Measurements from ENCODE around the gene LRFN3.
"Not testable (repeated sequence)": the region's sequence is repeated elsewhere in the genome, so short reads cannot be mapped to it uniquely, and the experiment has no call there.

Gene LRFN3

GRCh38 chr19:35910355-35910754, 25.8 kb upstream of the LRFN3 start:
- not testable (repeated sequence) for ATAC-seq (replicated peaks; ENCODE audit: extremely low read depth, poor library complexity, severe bottlenecking); H3K36me3 Mint-ChIP-seq (ENCODE audit: insufficient read depth)

DNA sequence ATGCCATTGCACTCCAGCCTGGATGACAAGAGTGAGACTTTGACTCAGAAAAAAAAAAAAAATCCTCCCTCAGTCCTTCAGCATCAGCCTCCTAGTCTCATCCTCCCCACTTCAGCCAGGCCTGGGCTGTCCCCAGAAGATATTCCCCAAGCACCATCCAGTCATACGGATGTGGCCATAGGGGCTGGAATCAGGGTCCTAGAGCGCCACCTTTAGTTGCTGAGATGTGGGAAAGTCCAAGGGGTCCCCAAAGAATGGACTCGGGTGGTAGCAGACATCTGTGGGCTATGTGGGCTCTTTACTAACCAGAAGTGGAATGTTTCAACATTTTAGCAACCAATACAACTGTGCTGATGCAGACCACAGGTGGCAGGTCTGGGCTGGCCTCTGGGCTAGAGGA, 25.0 kb upstream of the LRFN3 start:
- Mint-ChIP-seq H3K27ac (ENCODE audit: low read depth) (no peak overlapping the region), H3K4me3 (no peak overlapping the region)

More at GRCh38 chr19:35910355-35910754, 25.8 kb upstream of the LRFN3 start:
- H3K9me3 Mint-ChIP-seq; DNase-seq (ENCODE audit: low spot score in 2 of 2); H3K27ac Mint-ChIP-seq (ENCODE audit: low read depth); H3K4me3 Mint-ChIP-seq; H3K27me3 Mint-ChIP-seq: not testable (repeated sequence)
- peaks cover 28% of the 10 kb centered on the region for H3K4me1 Mint-ChIP-seq

DNA sequence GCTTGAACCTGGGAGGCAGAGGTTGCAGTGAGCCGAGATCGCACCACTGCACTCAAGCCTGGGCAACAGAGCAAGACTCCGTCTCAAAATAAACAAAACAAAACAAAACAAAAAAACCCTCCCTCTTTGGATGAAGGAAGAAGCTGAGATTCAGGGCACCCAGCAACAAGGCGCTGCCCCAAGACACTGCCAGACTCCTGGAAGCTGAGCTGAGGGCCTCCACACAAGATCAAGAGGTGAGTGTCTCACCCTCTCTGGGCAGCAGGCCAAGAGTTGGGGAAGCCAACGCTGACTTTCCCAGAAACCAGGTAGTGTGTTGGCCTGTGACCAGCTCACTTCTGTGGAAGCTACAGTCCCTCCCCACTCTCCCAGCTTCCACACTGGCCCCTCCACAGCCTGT, 24.4 kb upstream of the LRFN3 start:
- Mint-ChIP-seq H3K9me3 (no peaks in the 10 kb centered on the region), H3K4me1 (peaks cover 26% of the 10 kb centered on the region), H3K27me3 (no peaks in the 10 kb centered on the region), H3K4me3 (no peak overlapping the region), H3K27ac (ENCODE audit: low read depth) (no peak overlapping the region), H3K36me3 (ENCODE audit: insufficient read depth) (peaks cover 4% of the 10 kb centered on the region)
- ATAC-seq (replicated peaks; ENCODE audit: extremely low read depth, poor library complexity, severe bottlenecking) (no peak), DNase-seq (ENCODE audit: low spot score in 2 of 2) (no peak)

More for the DNA sequence above, 25.0 kb upstream of the LRFN3 start:
- Mint-ChIP-seq H3K4me1 (peaks cover 28% of the 10 kb centered on the region), H3K9me3 (no peaks in the 10 kb centered on the region), H3K27me3 (no peaks in the 10 kb centered on the region), H3K36me3 (ENCODE audit: insufficient read depth) (peaks cover 8% of the 10 kb centered on the region)
- no peak for ATAC-seq (replicated peaks; ENCODE audit: extremely low read depth, poor library complexity, severe bottlenecking)
- DNase-seq (ENCODE audit: low spot score in 2 of 2), result no peak

GRCh38 chr19:35913589-35913988, 22.6 kb upstream of the LRFN3 start:
- ATAC-seq (replicated peaks; ENCODE audit: extremely low read depth, poor library complexity, severe bottlenecking), result no peak
- Mint-ChIP-seq H3K4me1 (peaks cover 17% of the 10 kb centered on the region), H3K9me3 (no peaks in the 10 kb centered on the region), H3K36me3 (ENCODE audit: insufficient read depth) (no peaks in the 10 kb centered on the region), H3K27me3 (no peaks in the 10 kb centered on the region), H3K27ac (ENCODE audit: low read depth) (no peak overlapping the region), H3K4me3 (no peak overlapping the region)
- DNase-seq (ENCODE audit: low spot score in 2 of 2), result no peak

DNA sequence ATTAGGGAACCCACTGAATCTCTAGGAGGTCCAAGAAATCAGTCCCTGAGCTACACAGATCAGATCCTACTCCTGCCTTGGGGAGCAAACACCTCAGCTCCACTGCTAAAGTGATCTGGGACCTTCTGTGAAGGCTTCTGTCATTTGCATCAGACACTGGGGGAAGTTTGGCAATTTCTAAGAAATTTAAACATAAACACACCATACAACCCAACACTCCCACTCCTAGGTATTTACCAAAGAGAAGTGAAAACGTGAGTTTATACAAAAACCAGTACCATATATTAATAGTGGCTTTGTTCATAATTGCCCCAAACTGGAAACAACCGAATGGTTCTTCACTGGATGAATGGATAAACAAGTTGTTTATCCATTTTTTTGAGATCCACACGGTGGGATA, 20.7 kb upstream of the LRFN3 start:
- ATAC-seq (replicated peaks; ENCODE audit: extremely low read depth, poor library complexity, severe bottlenecking) (no peak), DNase-seq (ENCODE audit: low spot score in 2 of 2) (no peak)
- H3K4me3 Mint-ChIP-seq, result no peak overlapping the region
- H3K27me3 Mint-ChIP-seq, result no peaks in the 10 kb centered on the region
- H3K4me1 Mint-ChIP-seq, result peaks cover 9% of the 10 kb centered on the region
- no peak overlapping the region for H3K27ac Mint-ChIP-seq (ENCODE audit: low read depth)
- H3K9me3 Mint-ChIP-seq, result no peaks in the 10 kb centered on the region
- H3K36me3 Mint-ChIP-seq (ENCODE audit: insufficient read depth), result no peaks in the 10 kb centered on the region

DNA sequence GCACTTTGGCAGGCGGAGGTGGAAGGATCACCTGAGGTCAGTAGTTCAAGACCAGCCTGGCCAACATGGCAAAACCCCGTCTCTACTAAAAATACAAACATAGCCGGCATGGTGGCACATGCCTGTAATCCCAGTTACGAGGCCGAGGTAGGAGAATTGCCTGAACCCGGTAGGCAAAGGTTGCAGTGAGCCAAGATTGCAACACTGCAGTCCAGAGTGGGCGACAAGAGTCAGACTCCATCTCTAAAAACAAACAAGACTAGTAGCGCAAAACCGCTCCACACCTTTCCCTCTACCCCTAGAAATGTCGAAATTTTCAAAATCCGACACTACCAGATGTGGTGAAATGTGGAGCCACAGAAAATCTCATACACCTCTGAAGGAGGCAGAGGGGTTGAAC, 16.9 kb upstream of the LRFN3 start:
- Mint-ChIP-seq H3K27ac (ENCODE audit: low read depth) (no peak overlapping the region), H3K27me3 (no peaks in the 10 kb centered on the region), H3K36me3 (ENCODE audit: insufficient read depth) (peaks cover 1% of the 10 kb centered on the region), H3K9me3 (no peaks in the 10 kb centered on the region), H3K4me3 (no peak overlapping the region), H3K4me1 (no peaks in the 10 kb centered on the region)
- ATAC-seq (replicated peaks; ENCODE audit: extremely low read depth, poor library complexity, severe bottlenecking), result no peak
- DNase-seq (ENCODE audit: low spot score in 2 of 2), result no peak

GRCh38 chr19:35921012-35921411, 15.2 kb upstream of the LRFN3 start:
- no peak for ATAC-seq (replicated peaks; ENCODE audit: extremely low read depth, poor library complexity, severe bottlenecking)
- Mint-ChIP-seq H3K27me3 (no peaks in the 10 kb centered on the region), H3K27ac (ENCODE audit: low read depth) (no peak overlapping the region), H3K36me3 (ENCODE audit: insufficient read depth) (peaks cover 1% of the 10 kb centered on the region), H3K4me3 (no peak overlapping the region), H3K9me3 (peaks cover 10% of the 10 kb centered on the region), H3K4me1 (no peaks in the 10 kb centered on the region)
- no peak for DNase-seq (ENCODE audit: low spot score in 2 of 2)

DNA sequence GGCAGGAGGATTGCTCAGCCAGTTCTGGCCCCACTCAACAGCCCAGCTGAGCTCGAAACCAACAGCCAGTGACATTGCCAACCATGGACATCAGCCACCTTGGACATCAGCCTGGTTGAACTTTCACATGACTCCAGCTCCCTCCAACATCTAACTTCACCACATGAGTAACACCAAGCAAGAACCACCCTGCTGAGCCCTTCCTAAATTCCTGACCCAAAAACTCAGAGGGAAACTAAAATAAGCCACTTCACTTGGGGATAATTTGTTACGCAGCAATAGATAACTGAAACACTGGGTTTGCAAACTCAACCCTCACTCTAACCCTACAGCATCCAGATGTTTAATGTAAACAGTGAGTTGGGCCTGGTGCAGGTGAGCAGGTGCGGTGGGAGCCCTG, 10.7 kb upstream of the LRFN3 start:
- H3K27ac Mint-ChIP-seq (ENCODE audit: low read depth), result no peak overlapping the region
- DNase-seq (ENCODE audit: low spot score in 2 of 2) (no peak), ATAC-seq (replicated peaks; ENCODE audit: extremely low read depth, poor library complexity, severe bottlenecking) (no peak)
- H3K4me3 Mint-ChIP-seq, result no peak overlapping the region
- H3K4me1 Mint-ChIP-seq, result peaks cover 17% of the 10 kb centered on the region
- peaks cover 10% of the 10 kb centered on the region for H3K9me3 Mint-ChIP-seq
- H3K27me3 Mint-ChIP-seq, result no peaks in the 10 kb centered on the region
- H3K36me3 Mint-ChIP-seq (ENCODE audit: insufficient read depth), result peaks cover 4% of the 10 kb centered on the region

GRCh38 chr19:35928507-35928906, 7.7 kb upstream of the LRFN3 start:
- no peak overlapping the region for H3K4me3 Mint-ChIP-seq
- peaks cover 4% of the 10 kb centered on the region for H3K36me3 Mint-ChIP-seq (ENCODE audit: insufficient read depth)
- no peak overlapping the region for H3K27ac Mint-ChIP-seq (ENCODE audit: low read depth)
- ATAC-seq (replicated peaks; ENCODE audit: extremely low read depth, poor library complexity, severe bottlenecking) (no peak), DNase-seq (ENCODE audit: low spot score in 2 of 2) (no peak)
- peaks cover 34% of the 10 kb centered on the region for H3K4me1 Mint-ChIP-seq
- H3K9me3 Mint-ChIP-seq, result peaks cover 10% of the 10 kb centered on the region
- H3K27me3 Mint-ChIP-seq, result no peaks in the 10 kb centered on the region

GRCh38 chr19:35929876-35930275, 6.3 kb upstream of the LRFN3 start:
- peak overlapping the region; percentile 10 for H3K27ac Mint-ChIP-seq (ENCODE audit: low read depth)
- no peak for DNase-seq (ENCODE audit: low spot score in 2 of 2)
- ATAC-seq (replicated peaks; ENCODE audit: extremely low read depth, poor library complexity, severe bottlenecking), result peak; percentile 20
- peaks cover 10% of the 10 kb centered on the region for H3K9me3 Mint-ChIP-seq
- H3K27me3 Mint-ChIP-seq, result no peaks in the 10 kb centered on the region
- H3K4me3 Mint-ChIP-seq, result peak overlapping the region; percentile 67
- H3K4me1 Mint-ChIP-seq, result peaks cover 34% of the 10 kb centered on the region
- peaks cover 4% of the 10 kb centered on the region for H3K36me3 Mint-ChIP-seq (ENCODE audit: insufficient read depth)

GRCh38 chr19:35931161-35931873, 4.9 kb upstream of the LRFN3 start:
- peak; percentile 94 to 99 for DNase-seq (ENCODE audit: low spot score in 2 of 2)
- H3K9me3 Mint-ChIP-seq, result no peaks in the 10 kb centered on the region
- H3K27me3 Mint-ChIP-seq, result no peaks in the 10 kb centered on the region

DNA sequence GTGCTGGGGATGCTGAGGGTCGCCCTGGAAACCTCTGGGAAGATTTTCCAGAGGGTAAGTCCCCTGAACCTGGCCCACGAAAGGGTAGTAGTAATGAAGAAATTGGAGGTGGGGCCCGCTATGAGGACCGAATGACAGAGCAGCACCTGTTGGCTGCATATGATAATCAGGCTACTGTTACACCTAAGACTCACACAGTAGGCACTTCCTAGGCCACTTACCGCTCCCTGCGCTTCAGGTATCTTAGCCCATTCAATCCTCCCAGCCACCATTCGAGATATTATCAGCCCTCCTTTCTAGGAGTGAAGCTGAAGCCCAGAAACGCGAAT, 4.3 kb upstream of the LRFN3 start:
- ATAC-seq (replicated peaks; ENCODE audit: extremely low read depth, poor library complexity, severe bottlenecking) (peak; percentile 1), DNase-seq (ENCODE audit: low spot score in 2 of 2) (no peak)
- no peak overlapping the region for H3K27ac Mint-ChIP-seq (ENCODE audit: low read depth)
- H3K27me3 Mint-ChIP-seq, result no peaks in the 10 kb centered on the region
- H3K4me3 Mint-ChIP-seq, result no peak overlapping the region
- H3K4me1 Mint-ChIP-seq, result peaks cover 36% of the 10 kb centered on the region
- H3K9me3 Mint-ChIP-seq, result no peaks in the 10 kb centered on the region
- H3K36me3 Mint-ChIP-seq (ENCODE audit: insufficient read depth), result peaks cover 4% of the 10 kb centered on the region

More at GRCh38 chr19:35931161-35931873, 4.9 kb upstream of the LRFN3 start:
- Mint-ChIP-seq H3K36me3 (ENCODE audit: insufficient read depth) (peaks cover 4% of the 10 kb centered on the region), H3K27ac (ENCODE audit: low read depth) (peak overlapping the region; percentile 80), H3K4me1 (peaks cover 41% of the 10 kb centered on the region), H3K4me3 (peak overlapping the region; percentile 68)
- ATAC-seq (replicated peaks; ENCODE audit: extremely low read depth, poor library complexity, severe bottlenecking), result peak; percentile 99

DNA sequence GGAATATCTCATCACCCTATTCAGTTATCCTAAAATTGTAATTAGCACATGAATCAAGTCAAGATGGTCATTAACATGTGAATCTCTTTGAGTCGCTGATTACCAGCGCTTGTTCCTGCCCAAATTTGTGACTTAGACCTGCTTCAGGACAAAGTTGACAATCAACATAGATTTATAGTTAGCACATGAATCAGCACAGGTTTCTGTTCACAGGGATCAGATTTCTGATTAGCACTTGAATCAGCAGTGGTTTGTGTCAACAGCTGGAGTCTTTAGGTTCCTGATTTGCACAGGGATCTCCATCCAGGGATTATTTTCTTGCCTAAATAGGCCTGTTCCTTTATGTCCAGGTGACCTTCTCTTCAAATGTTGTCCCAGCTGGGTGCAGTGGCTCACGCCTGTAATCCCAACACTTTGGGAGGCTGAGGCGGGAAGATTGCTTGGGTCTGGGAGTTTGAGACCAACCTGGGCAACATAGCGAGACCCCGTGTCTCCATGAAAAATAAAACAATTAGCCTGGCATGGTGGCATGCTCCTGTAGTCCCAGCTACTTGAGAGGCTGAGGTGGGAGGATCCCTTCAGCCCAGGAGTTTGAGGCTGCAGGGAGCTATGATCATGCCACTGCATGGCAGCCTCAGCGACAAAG, 3.8 kb upstream of the LRFN3 start:
- H3K36me3 Mint-ChIP-seq (ENCODE audit: insufficient read depth), result peaks cover 4% of the 10 kb centered on the region
- ATAC-seq (replicated peaks; ENCODE audit: extremely low read depth, poor library complexity, severe bottlenecking) (no peak), DNase-seq (ENCODE audit: low spot score in 2 of 2) (no peak)
- no peak overlapping the region for H3K4me3 Mint-ChIP-seq
- no peaks in the 10 kb centered on the region for H3K27me3 Mint-ChIP-seq
- H3K4me1 Mint-ChIP-seq, result peaks cover 35% of the 10 kb centered on the region
- H3K27ac Mint-ChIP-seq (ENCODE audit: low read depth), result no peak overlapping the region
- no peaks in the 10 kb centered on the region for H3K9me3 Mint-ChIP-seq

Measured in central memory CD8-positive, alpha-beta T cell (primary cell).